Hippocampal formation (tissue), 2 donors: Measurements from ENCODE around the gene PLA1A.
"Not testable (repeated sequence)": the region's sequence is repeated elsewhere in the genome, so short reads cannot be mapped to it uniquely, and the experiment has no call there.

Source experiments
- DNase-seq, 2 donors: peaks; one replicate each; lab custom pipeline; 2025; lab: John Stamatoyannopoulos, UW

The PLA1A gene

GRCh38 chr3:119597548-119598288 is at the start of gene PLA1A:
Gene PLA1A, plus strand, starts transcription at chr3:119597885. Its CDS starts 29 bp downstream, at chr3:119597914.
- DNase-seq, result no peak

GRCh38 chr3:119548341-119548740 is 49.3 kb upstream of the PLA1A start:
- no peak for DNase-seq

- no peak for DNase-seq
Measured at GRCh38 chr3:119550192-119550910, 47.3 kb upstream of the PLA1A start.

- DNase-seq, result no peak
Measured at GRCh38 chr3:119551598-119551997, 46.1 kb upstream of the PLA1A start.

- DNase-seq, result not testable (repeated sequence)
Measured at GRCh38 chr3:119552928-119553327, 44.8 kb upstream of the PLA1A start.

GRCh38 chr3:119553823-119554415 is 43.8 kb upstream of the PLA1A start:
- DNase-seq, result no peak

GRCh38 chr3:119555309-119555735 is 42.4 kb upstream of the PLA1A start:
- DNase-seq, result peak in 1 of 2 donors; percentile 17

- DNase-seq, result no peak
Measured at GRCh38 chr3:119555929-119556328, 41.8 kb upstream of the PLA1A start.

- DNase-seq, result no peak
Measured at GRCh38 chr3:119557192-119557876, 40.4 kb upstream of the PLA1A start.

GRCh38 chr3:119557877-119558269 is 39.8 kb upstream of the PLA1A start:
- DNase-seq, result no peak

- no peak for DNase-seq
Measured at GRCh38 chr3:119558626-119559317, 38.9 kb upstream of the PLA1A start.

- peak in 1 of 2 donors; percentile 5 for DNase-seq
Measured at GRCh38 chr3:119559441-119559963, 38.2 kb upstream of the PLA1A start, which contains the start of gene CD80. Gene CD80, minus strand, starts transcription at chr3:119559614. Its CDS starts 1,886 bp downstream, at chr3:119557728.

- no peak for DNase-seq
Measured at GRCh38 chr3:119560160-119560559, 37.5 kb upstream of the PLA1A start.

- DNase-seq, result no peak
Measured at GRCh38 chr3:119562307-119562961, 35.3 kb upstream of the PLA1A start.

- not testable (repeated sequence) for DNase-seq
Measured at GRCh38 chr3:119563334-119563733, 34.4 kb upstream of the PLA1A start.

GRCh38 chr3:119569156-119569555 is 28.5 kb upstream of the PLA1A start:
- no peak for DNase-seq

- DNase-seq, result no peak
Measured at GRCh38 chr3:119570229-119570628, 27.5 kb upstream of the PLA1A start.

- DNase-seq, result no peak
Measured at GRCh38 chr3:119571230-119571629, 26.5 kb upstream of the PLA1A start.

- no peak for DNase-seq
Measured at GRCh38 chr3:119571688-119572087, 26.0 kb upstream of the PLA1A start.

- no peak for DNase-seq
Measured at GRCh38 chr3:119575507-119575906, 22.2 kb upstream of the PLA1A start.
